Loucy (cell line): ENCODE results near the gene ZC3H12C.
"Not testable (repeated sequence)": the region's sequence is repeated elsewhere in the genome, so short reads cannot be mapped to it uniquely, and the experiment has no call there.

ENCODE experiments used
- H2AFZ ChIP-seq: fragments of 200-600 bp; sonication (generic); 2 replicates; pipeline ENCODE4 v1.6.0; 2016; ENCODE audit warnings: antibody characterized with exemption, mild to moderate bottlenecking, low read length, moderate library complexity
- H3F3A ChIP-seq: fragments of 200-600 bp; 2 replicates; pipeline ENCODE4 v1.6.0; 2016; ENCODE audit warnings: antibody characterized with exemption, low read depth, mild to moderate bottlenecking
- H3K27me3 ChIP-seq: fragments of 200-600 bp; sonication (generic); 2 replicates; pipeline ENCODE4 v1.6.1; 2014; ENCODE audit warnings: low read length, mild to moderate bottlenecking; ENCODE audit not compliant: insufficient read depth, poor library complexity, severe bottlenecking
- H3K36me3 ChIP-seq: fragments of 200-600 bp; sonication (generic); 2 replicates; pipeline ENCODE4 v1.6.1; 2016; ENCODE audit warnings: low read length; ENCODE audit not compliant: insufficient read depth
- H3K4me1 ChIP-seq: fragments of 200-600 bp; sonication (generic); 2 replicates; pipeline ENCODE4 v1.5.1; 2014; ENCODE audit warnings: low read length, mild to moderate bottlenecking; ENCODE audit not compliant: insufficient read depth, poor library complexity, severe bottlenecking
- H3K4me2 ChIP-seq: fragments of 200-600 bp; sonication (generic); 2 replicates; pipeline ENCODE4 v1.6.0; 2014; ENCODE audit warnings: antibody characterized with exemption, low read length, low read depth, mild to moderate bottlenecking; ENCODE audit not compliant: poor library complexity, severe bottlenecking
- H3K4me3 ChIP-seq: fragments of 200-600 bp; sonication (generic); 2 replicates; pipeline ENCODE4 v1.5.1; 2014; ENCODE audit warnings: low read length, mild to moderate bottlenecking, mixed read lengths; ENCODE audit not compliant: poor library complexity, severe bottlenecking
- H3K79me2 ChIP-seq: fragments of 200-600 bp; sonication (generic); 2 replicates; pipeline ENCODE4 v1.6.1; 2014; ENCODE audit warnings: low read length; ENCODE audit not compliant: insufficient read depth
- H3K9ac ChIP-seq: fragments of 200-600 bp; sonication (generic); 2 replicates; pipeline ENCODE4 v1.6.0; 2014; ENCODE audit warnings: mild to moderate bottlenecking, low read depth, low read length, moderate library complexity; ENCODE audit not compliant: poor library complexity, severe bottlenecking
- H3K9me2 ChIP-seq: fragments of 200-600 bp; sonication (generic); replicated peaks from 2 replicates; pipeline ENCODE4 v1.6.1; 2016; ENCODE audit warnings: low read depth, low read length, mixed read lengths
- H3K9me3 ChIP-seq: fragments of 200-600 bp; sonication (generic); 2 replicates; pipeline ENCODE4 v1.6.1; 2014; ENCODE audit warnings: mild to moderate bottlenecking, antibody characterized with exemption, low read length, low read depth; ENCODE audit not compliant: insufficient read depth
- H4K20me1 ChIP-seq: fragments of 200-600 bp; sonication (generic); 2 replicates; pipeline ENCODE4 v1.6.0; 2014; ENCODE audit warnings: antibody characterized with exemption, low read length, mild to moderate bottlenecking; ENCODE audit not compliant: insufficient read depth, poor library complexity, severe bottlenecking
- EZH2phosphoT487 ChIP-seq: fragments of 200-600 bp; IDR thresholded peaks from 2 replicates; pipeline ENCODE4 v1.6.1; 2018; ENCODE audit warnings: antibody characterized with exemption, mild to moderate bottlenecking, moderate library complexity, borderline replicate concordance
- TF ChIP-seq, protein P1 (sequence below): fragments of 200-600 bp; sonication (generic); conservative IDR thresholded peaks from 2 replicates; pipeline ENCODE4 v1.5.1; 2014; ENCODE audit warnings: mild to moderate bottlenecking, antibody characterized with exemption, low read length

The ZC3H12C gene

GRCh38 chr11:110207123-110207522 lies 113.9 kb downstream of the ZC3H12C start:
- Histone ChIP-seq H3K79me2 (no peaks in the 10 kb centered on the region), H3K9ac (no peak overlapping the region), H3K9me3 (no peaks in the 10 kb centered on the region), H3F3A (no peaks in the 10 kb centered on the region), H3K4me2 (no peak overlapping the region), H3K4me1 (no peaks in the 10 kb centered on the region), H3K9me2 (no peaks in the 10 kb centered on the region), H2AFZ (no peak overlapping the region), H3K36me3 (no peaks in the 10 kb centered on the region), H4K20me1 (no peaks in the 10 kb centered on the region), H3K27me3 (no peaks in the 10 kb centered on the region), H3K4me3 (no peak overlapping the region)
- TF ChIP-seq, protein P1, sequence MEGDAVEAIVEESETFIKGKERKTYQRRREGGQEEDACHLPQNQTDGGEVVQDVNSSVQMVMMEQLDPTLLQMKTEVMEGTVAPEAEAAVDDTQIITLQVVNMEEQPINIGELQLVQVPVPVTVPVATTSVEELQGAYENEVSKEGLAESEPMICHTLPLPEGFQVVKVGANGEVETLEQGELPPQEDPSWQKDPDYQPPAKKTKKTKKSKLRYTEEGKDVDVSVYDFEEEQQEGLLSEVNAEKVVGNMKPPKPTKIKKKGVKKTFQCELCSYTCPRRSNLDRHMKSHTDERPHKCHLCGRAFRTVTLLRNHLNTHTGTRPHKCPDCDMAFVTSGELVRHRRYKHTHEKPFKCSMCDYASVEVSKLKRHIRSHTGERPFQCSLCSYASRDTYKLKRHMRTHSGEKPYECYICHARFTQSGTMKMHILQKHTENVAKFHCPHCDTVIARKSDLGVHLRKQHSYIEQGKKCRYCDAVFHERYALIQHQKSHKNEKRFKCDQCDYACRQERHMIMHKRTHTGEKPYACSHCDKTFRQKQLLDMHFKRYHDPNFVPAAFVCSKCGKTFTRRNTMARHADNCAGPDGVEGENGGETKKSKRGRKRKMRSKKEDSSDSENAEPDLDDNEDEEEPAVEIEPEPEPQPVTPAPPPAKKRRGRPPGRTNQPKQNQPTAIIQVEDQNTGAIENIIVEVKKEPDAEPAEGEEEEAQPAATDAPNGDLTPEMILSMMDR = no peak
- no peak for TF ChIP-seq EZH2phosphoT487

- H3K79me2 ChIP-seq, H3K27me3 ChIP-seq, H3K9ac ChIP-seq, H3K9me2 ChIP-seq, H3F3A ChIP-seq, H3K9me3 ChIP-seq, H3K4me3 ChIP-seq, H4K20me1 ChIP-seq, H3K4me1 ChIP-seq, H3K36me3 ChIP-seq, H2AFZ ChIP-seq, H3K4me2 ChIP-seq: not testable (repeated sequence)
Measured at GRCh38 chr11:110208678-110209312, 115.6 kb downstream of the ZC3H12C start.

DNA sequence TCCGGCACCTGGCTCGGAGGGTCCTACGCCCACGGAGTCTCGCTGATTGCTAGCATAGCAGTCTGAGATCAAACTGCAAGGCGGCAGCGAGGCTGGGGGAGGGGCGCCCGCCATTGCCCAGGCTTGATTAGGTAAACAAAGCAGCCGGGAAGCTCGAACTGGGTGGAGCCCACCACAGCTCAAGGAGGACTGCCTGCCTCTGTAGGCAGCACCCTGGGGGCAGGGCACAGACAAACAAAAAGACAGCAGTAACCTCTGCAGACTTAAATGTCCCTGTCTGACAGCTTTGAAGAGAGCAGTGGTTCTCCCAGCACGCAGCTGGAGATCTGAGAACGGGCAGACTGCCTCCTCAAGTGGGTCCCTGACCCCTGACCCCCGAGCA lies 116.1 kb downstream of the ZC3H12C start:
- H3K79me2 ChIP-seq, H3K36me3 ChIP-seq, H2AFZ ChIP-seq, H3K9me2 ChIP-seq, H4K20me1 ChIP-seq, H3K9ac ChIP-seq, H3F3A ChIP-seq, H3K27me3 ChIP-seq, H3K4me1 ChIP-seq, H3K4me3 ChIP-seq, H3K4me2 ChIP-seq, H3K9me3 ChIP-seq: not testable (repeated sequence)

GRCh38 chr11:110217223-110217877 lies 124.2 kb downstream of the ZC3H12C start:
- H3K9ac ChIP-seq = no peak overlapping the region
- no peaks in the 10 kb centered on the region for H3K36me3 ChIP-seq
- H3K27me3 ChIP-seq = no peaks in the 10 kb centered on the region
- H3K79me2 ChIP-seq = no peaks in the 10 kb centered on the region
- H4K20me1 ChIP-seq = no peaks in the 10 kb centered on the region
- H3F3A ChIP-seq = no peaks in the 10 kb centered on the region
- H3K4me1 ChIP-seq = no peaks in the 10 kb centered on the region
- H3K4me2 ChIP-seq = no peak overlapping the region
- H3K9me2 ChIP-seq = no peaks in the 10 kb centered on the region
- no peaks in the 10 kb centered on the region for H3K9me3 ChIP-seq
- TF ChIP-seq, protein P1 = no peak
- no peak for TF ChIP-seq EZH2phosphoT487
- no peak overlapping the region for H3K4me3 ChIP-seq
- no peak overlapping the region for H2AFZ ChIP-seq
